ENCODE data around the gene SMARCB1.
A peak's percentile ranks its signal among the peaks of the same experiment; 100 is the strongest.

- peak; percentile 52; the same call in 1 of the 2 replicates for TF ChIP-seq POLR2A (IDR thresholded peaks at IDR 0.05; ENCODE audit: low read depth, low read length)
- peak; percentile 58; the same call in 1 of the 2 replicates for TF ChIP-seq TAF1 (IDR thresholded peaks at IDR 0.05; ENCODE audit: low read depth, low read length)
Measured at GRCh38 chr22:23767673-23768548, 18.9 kb upstream of the SMARCB1 start, which contains the start of gene CHCHD10.
